Mesendoderm (in vitro differentiated cells): ENCODE measurements around the gene REG3G.

Source experiments
- DNase-seq: peaks from one replicate; pipeline ENCODE4 v3.0.0; 2013
- H2AK5ac ChIP-seq: 2 replicates; pipeline ENCODE4 v1.6.1; 2013; ENCODE audit warnings: low read length, inconsistent platforms
- H2BK120ac ChIP-seq: 2 replicates; pipeline ENCODE4 v1.6.1; 2013; ENCODE audit warnings: low read depth, mild to moderate bottlenecking, low read length, moderate library complexity, mixed read lengths
- H2BK15ac ChIP-seq: replicated peaks from 2 replicates; pipeline ENCODE4 v1.6.1; 2013; ENCODE audit warnings: low read depth, mild to moderate bottlenecking, moderate library complexity
- H2BK5ac ChIP-seq: 2 replicates; pipeline ENCODE4 v1.6.1; 2013; ENCODE audit warnings: low read length, inconsistent platforms
- H3K18ac ChIP-seq: 2 replicates; pipeline ENCODE4 v1.6.1; 2013; ENCODE audit warnings: mild to moderate bottlenecking, low read length, mixed read lengths
- H3K23ac ChIP-seq: one replicate; pipeline ENCODE4 v1.6.1; 2013; ENCODE audit warnings: low read length
- H3K27ac ChIP-seq: 2 replicates; pipeline ENCODE4 v1.5.1; 2013; ENCODE audit warnings: low read depth, mild to moderate bottlenecking, inconsistent platforms, low read length, moderate library complexity
- H3K27me3 ChIP-seq: 2 replicates; pipeline ENCODE4 v1.6.1; 2013; ENCODE audit warnings: low read length, control low read depth, mild to moderate bottlenecking, inconsistent platforms; ENCODE audit not compliant: insufficient read depth, poor library complexity
- H3K36me3 ChIP-seq: 2 replicates; pipeline ENCODE4 v1.6.1; 2013; ENCODE audit warnings: low read length, inconsistent platforms; ENCODE audit not compliant: control insufficient read depth, insufficient read depth
- H3K4ac ChIP-seq: one replicate; pipeline ENCODE4 v1.6.1; 2013; ENCODE audit warnings: low read depth, mild to moderate bottlenecking, low read length, moderate library complexity
- H3K4me1 ChIP-seq: 2 replicates; pipeline ENCODE4 v1.6.1; 2013; ENCODE audit warnings: low read depth, low read length, inconsistent platforms; ENCODE audit not compliant: control insufficient read depth
- H3K4me2 ChIP-seq: 2 replicates; pipeline ENCODE4 v1.6.1; 2013; ENCODE audit warnings: low read length
- H3K4me3 ChIP-seq: 2 replicates; pipeline ENCODE4 v1.5.1; 2013; ENCODE audit warnings: mild to moderate bottlenecking, low read length
- H3K56ac ChIP-seq: one replicate; pipeline ENCODE4 v1.6.1; 2013; ENCODE audit warnings: low read length
- H3K79me1 ChIP-seq: 2 replicates; pipeline ENCODE4 v1.6.1; 2013; ENCODE audit warnings: low read length, inconsistent platforms
- H3K79me2 ChIP-seq: 2 replicates; pipeline ENCODE4 v1.6.1; 2013; ENCODE audit warnings: mild to moderate bottlenecking, low read length; ENCODE audit not compliant: control insufficient read depth, insufficient read depth
- H3K9ac ChIP-seq: 2 replicates; pipeline ENCODE4 v1.6.1; 2013; ENCODE audit warnings: low read length, inconsistent platforms
- H4K5ac ChIP-seq: one replicate; pipeline ENCODE4 v1.6.1; 2013; ENCODE audit warnings: low read length
- H4K8ac ChIP-seq: one replicate; pipeline ENCODE4 v1.6.1; 2013; ENCODE audit warnings: low read depth, mild to moderate bottlenecking, control low read depth, low read length, moderate library complexity
- WGBS: extraction: QIAGEN DNeasy Blood & Tissue Kit; methylation state at CpG from one replicate; pipeline ENCODE4 v1.1.7; 2013; ENCODE audit warnings: low lambda C conversion rate, missing lambda C conversion rate; ENCODE audit not compliant: insufficient coverage; ENCODE audit errors: extremely low coverage; 5-methylcytosine and 5-hydroxymethylcytosine counted together

REG3G gene

DNA sequence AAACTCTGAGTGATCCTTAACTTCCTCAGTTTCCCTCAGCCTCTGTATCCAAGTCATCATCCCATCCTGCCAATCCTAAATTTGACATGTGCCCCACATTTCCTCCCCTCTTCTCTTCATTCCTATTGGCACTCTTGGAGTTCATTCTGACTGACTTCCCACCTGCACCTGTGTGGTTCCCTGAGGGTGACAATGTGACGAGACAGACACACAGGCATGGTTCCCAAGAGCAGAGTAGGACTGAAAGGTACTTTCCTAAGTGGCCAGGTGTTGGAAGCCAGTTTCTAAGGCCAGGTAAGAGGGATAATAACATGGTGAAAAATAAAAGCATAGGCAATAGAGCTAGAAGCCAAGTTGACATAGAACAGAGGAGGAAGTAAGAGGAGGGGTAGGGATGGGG lies 24.2 kb upstream of the REG3G start:
- Histone ChIP-seq H3K27me3 (no peaks in the 10 kb centered on the region), H4K8ac (no peak overlapping the region), H2BK15ac (no peak overlapping the region), H3K4me3 (no peak overlapping the region), H2BK5ac (no peak overlapping the region), H2AK5ac (no peak overlapping the region), H3K4ac (no peak overlapping the region), H3K79me1 (no peaks in the 10 kb centered on the region), H3K9ac (no peak overlapping the region), H4K5ac (no peak overlapping the region), H3K36me3 (no peaks in the 10 kb centered on the region), H3K23ac (no peak overlapping the region), H2BK120ac (no peak overlapping the region), H3K79me2 (no peaks in the 10 kb centered on the region), H3K56ac (no peak overlapping the region), H3K4me2 (no peak overlapping the region), H3K4me1 (peaks cover 2% of the 10 kb centered on the region), H3K18ac (no peak overlapping the region), H3K27ac (no peak overlapping the region)
- no peak for DNase-seq
- no CpG with 5 or more reads among the region's 1 CpG for WGBS

DNA sequence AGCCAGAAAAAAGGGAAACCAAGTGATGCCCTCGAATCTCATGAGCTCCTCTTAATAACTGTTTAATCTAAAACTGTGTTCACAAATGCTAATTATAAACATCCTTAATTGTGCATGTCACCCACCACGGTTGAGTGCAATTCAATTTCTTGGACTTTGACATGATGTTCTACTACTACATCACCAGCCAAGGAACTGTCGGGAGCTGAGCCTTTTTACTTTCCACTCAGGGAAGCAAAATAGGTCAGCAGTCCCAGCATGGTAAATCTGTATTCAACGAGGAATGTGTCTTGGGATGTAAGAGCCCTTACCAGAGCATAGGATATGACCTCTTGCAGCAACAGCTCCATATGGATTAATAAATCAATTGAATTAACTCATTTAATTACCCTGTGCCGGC lies 20.8 kb upstream of the REG3G start:
- H3K4me2 ChIP-seq: no peak overlapping the region
- no CpG with 5 or more reads among the region's 5 CpGs for WGBS

GRCh38 chr2:79005216-79005615 lies 20.3 kb upstream of the REG3G start:
- Histone ChIP-seq H3K23ac (no peak overlapping the region), H2AK5ac (no peak overlapping the region), H2BK5ac (no peak overlapping the region), H3K4me3 (no peak overlapping the region), H3K4me1 (peaks cover 2% of the 10 kb centered on the region), H3K79me1 (no peaks in the 10 kb centered on the region), H3K36me3 (no peaks in the 10 kb centered on the region), H3K27me3 (no peaks in the 10 kb centered on the region), H3K9ac (no peak overlapping the region), H3K4ac (no peak overlapping the region), H4K8ac (no peak overlapping the region), H3K79me2 (no peaks in the 10 kb centered on the region), H3K18ac (no peak overlapping the region), H4K5ac (no peak overlapping the region), H3K56ac (no peak overlapping the region), H3K4me2 (no peak overlapping the region), H2BK15ac (no peak overlapping the region), H2BK120ac (no peak overlapping the region), H3K27ac (no peak overlapping the region)
- no CpG with 5 or more reads among the region's 3 CpGs for WGBS
- DNase-seq: no peak

More for the DNA sequence above, 20.8 kb upstream of the REG3G start:
- Histone ChIP-seq H2BK15ac (no peak overlapping the region), H2AK5ac (no peak overlapping the region), H3K79me2 (no peaks in the 10 kb centered on the region), H3K4me1 (peaks cover 2% of the 10 kb centered on the region), H3K4me3 (no peak overlapping the region), H4K8ac (no peak overlapping the region), H3K79me1 (no peaks in the 10 kb centered on the region), H3K36me3 (no peaks in the 10 kb centered on the region), H3K18ac (no peak overlapping the region), H3K56ac (no peak overlapping the region), H3K27me3 (no peaks in the 10 kb centered on the region), H3K23ac (no peak overlapping the region), H4K5ac (no peak overlapping the region), H2BK5ac (no peak overlapping the region), H3K27ac (no peak overlapping the region), H3K9ac (no peak overlapping the region), H2BK120ac (no peak overlapping the region), H3K4ac (no peak overlapping the region)
- no peak for DNase-seq

DNA sequence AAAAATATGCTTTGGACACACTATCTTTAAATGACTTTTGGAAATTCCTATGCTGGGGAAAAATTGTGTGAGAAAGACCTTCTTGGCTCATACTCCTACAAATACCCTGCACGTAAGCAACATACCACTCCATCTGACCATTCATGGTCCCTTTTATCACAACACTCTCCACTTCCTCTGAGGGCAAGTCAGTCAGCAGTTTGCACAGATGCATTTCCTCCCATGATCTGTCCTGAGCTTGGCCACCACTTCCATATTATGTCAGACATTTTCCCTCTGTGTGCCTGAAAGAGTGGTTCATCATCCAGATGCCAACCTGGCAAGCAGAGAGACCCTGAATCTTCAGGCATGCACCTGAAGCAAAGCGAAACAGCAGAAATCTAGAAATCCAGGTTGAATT lies 16.1 kb upstream of the REG3G start:
- WGBS: no CpG with 5 or more reads among the region's 2 CpGs
- no peak overlapping the region for H3K4me3 ChIP-seq
- no peak overlapping the region for H3K27ac ChIP-seq
- H4K5ac ChIP-seq: no peak overlapping the region
- no peak overlapping the region for H3K23ac ChIP-seq
- no peak overlapping the region for H4K8ac ChIP-seq
- no peak overlapping the region for H2AK5ac ChIP-seq
- H3K9ac ChIP-seq: no peak overlapping the region
- no peak overlapping the region for H3K56ac ChIP-seq
- H2BK5ac ChIP-seq: no peak overlapping the region
- H3K79me2 ChIP-seq: no peaks in the 10 kb centered on the region
- no peak overlapping the region for H3K18ac ChIP-seq
- peaks cover 2% of the 10 kb centered on the region for H3K4me1 ChIP-seq
- no peaks in the 10 kb centered on the region for H3K36me3 ChIP-seq
- H3K27me3 ChIP-seq: no peaks in the 10 kb centered on the region
- H3K79me1 ChIP-seq: no peaks in the 10 kb centered on the region
- no peak overlapping the region for H3K4ac ChIP-seq
- H3K4me2 ChIP-seq: no peak overlapping the region
- no peak for DNase-seq
- no peak overlapping the region for H2BK15ac ChIP-seq
- no peak overlapping the region for H2BK120ac ChIP-seq

DNA sequence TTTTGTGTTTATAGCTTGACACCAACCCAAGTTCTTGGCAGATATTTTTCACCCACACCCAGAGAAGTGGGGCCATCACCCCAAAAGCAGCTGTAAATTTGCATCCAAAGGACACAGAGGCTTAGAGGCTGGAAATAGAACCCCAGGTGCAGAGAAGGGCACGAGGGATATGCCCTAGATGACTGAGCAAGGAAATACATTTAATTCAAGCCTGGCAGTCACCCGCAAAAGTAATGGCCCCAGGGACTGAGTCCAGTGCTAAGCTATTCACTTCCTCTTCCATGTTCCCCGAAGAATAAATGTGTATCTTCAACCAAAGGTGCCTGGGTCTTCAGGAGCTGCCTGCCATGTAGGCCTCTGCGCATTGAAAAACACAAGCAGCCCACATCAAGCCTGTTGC lies 14.0 kb upstream of the REG3G start:
- H3K4me3 ChIP-seq: no peak overlapping the region
- no peak overlapping the region for H2BK120ac ChIP-seq
- H3K9ac ChIP-seq: no peak overlapping the region
- H3K23ac ChIP-seq: no peak overlapping the region
- no peak overlapping the region for H3K27ac ChIP-seq
- no CpG with 5 or more reads among the region's 4 CpGs for WGBS
- H3K79me2 ChIP-seq: no peaks in the 10 kb centered on the region
- no peak overlapping the region for H2BK15ac ChIP-seq
- no peak overlapping the region for H2AK5ac ChIP-seq
- H3K79me1 ChIP-seq: no peaks in the 10 kb centered on the region
- no peak overlapping the region for H3K18ac ChIP-seq
- H4K5ac ChIP-seq: no peak overlapping the region
- no peak overlapping the region for H4K8ac ChIP-seq
- no peaks in the 10 kb centered on the region for H3K4me1 ChIP-seq
- H3K4me2 ChIP-seq: no peak overlapping the region
- H3K27me3 ChIP-seq: no peaks in the 10 kb centered on the region
- no peak overlapping the region for H3K56ac ChIP-seq
- no peak overlapping the region for H3K4ac ChIP-seq
- no peak overlapping the region for H2BK5ac ChIP-seq
- DNase-seq: no peak
- H3K36me3 ChIP-seq: no peaks in the 10 kb centered on the region

DNA sequence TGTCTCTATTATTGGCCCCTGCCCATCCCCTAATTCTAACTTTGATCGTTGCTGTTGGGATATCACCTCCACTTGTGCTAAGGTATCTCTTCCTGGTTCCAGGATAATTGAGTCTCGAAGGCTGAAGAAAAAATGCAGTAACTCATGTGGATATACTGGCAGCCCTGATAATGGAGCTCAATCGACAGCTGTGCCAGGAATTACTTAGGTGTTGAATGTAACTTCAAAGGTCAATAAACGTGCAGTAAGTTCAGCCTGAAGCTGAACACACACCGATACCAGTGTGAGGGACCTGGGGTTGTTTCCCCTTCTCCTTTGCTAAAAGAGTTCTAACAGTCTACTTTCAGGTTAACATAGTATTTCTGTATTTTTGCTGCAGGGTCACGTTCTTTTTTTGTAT lies 11.9 kb upstream of the REG3G start:
- WGBS: no CpG with 5 or more reads among the region's 6 CpGs

More for the DNA sequence above, 11.9 kb upstream of the REG3G start:
- no peaks in the 10 kb centered on the region for H3K4me1 ChIP-seq
- no peak overlapping the region for H4K5ac ChIP-seq
- H2BK15ac ChIP-seq: no peak overlapping the region
- no peaks in the 10 kb centered on the region for H3K79me2 ChIP-seq
- H3K9ac ChIP-seq: no peak overlapping the region
- H2AK5ac ChIP-seq: no peak overlapping the region
- H2BK5ac ChIP-seq: no peak overlapping the region
- no peak overlapping the region for H3K23ac ChIP-seq
- no peak overlapping the region for H3K4ac ChIP-seq
- no peak for DNase-seq
- H3K27ac ChIP-seq: no peak overlapping the region
- H3K56ac ChIP-seq: no peak overlapping the region
- no peaks in the 10 kb centered on the region for H3K27me3 ChIP-seq
- H2BK120ac ChIP-seq: no peak overlapping the region
- H3K18ac ChIP-seq: no peak overlapping the region
- no peak overlapping the region for H4K8ac ChIP-seq
- H3K4me2 ChIP-seq: no peak overlapping the region
- H3K79me1 ChIP-seq: no peaks in the 10 kb centered on the region
- H3K36me3 ChIP-seq: no peaks in the 10 kb centered on the region
- H3K4me3 ChIP-seq: no peak overlapping the region
